HG03064 (cell line): ENCODE data around the gene MAGI2.

Experiments
- ATAC-seq: cut with Tn5 transposase; IDR thresholded peaks from one replicate; pipeline ENCODE4 v1.9.1; 2021; ENCODE audit warnings: low read depth; ENCODE audit not compliant: unreplicated experiment

Gene MAGI2

GRCh38 chr7:78695826-78696225 lies 757.6 kb downstream of the MAGI2 start:
- ATAC-seq, result no peak

- ATAC-seq, result no peak
Observed at GRCh38 chr7:78691584-78691983, 761.9 kb downstream of the MAGI2 start.

- no peak for ATAC-seq
Observed at GRCh38 chr7:78690174-78690573, 763.3 kb downstream of the MAGI2 start.

- no peak for ATAC-seq
Observed at GRCh38 chr7:78688376-78688775, 765.1 kb downstream of the MAGI2 start.

- ATAC-seq, result no peak
Observed at GRCh38 chr7:78686189-78686588, 767.3 kb downstream of the MAGI2 start.

- ATAC-seq, result no peak
Observed at GRCh38 chr7:78684201-78684600, 769.3 kb downstream of the MAGI2 start.

- ATAC-seq, result no peak
Observed at GRCh38 chr7:78683566-78683965, 769.9 kb downstream of the MAGI2 start.

- no peak for ATAC-seq
Observed at GRCh38 chr7:78679112-78679876, 774.2 kb downstream of the MAGI2 start.

GRCh38 chr7:78677391-78677790 lies 776.1 kb downstream of the MAGI2 start:
- no peak for ATAC-seq

GRCh38 chr7:78675511-78675910 lies 778.0 kb downstream of the MAGI2 start:
- ATAC-seq, result no peak

- ATAC-seq, result no peak
Observed at GRCh38 chr7:78673272-78673671, 780.2 kb downstream of the MAGI2 start.

- no peak for ATAC-seq
Observed at GRCh38 chr7:78662939-78663338, 790.5 kb downstream of the MAGI2 start.

GRCh38 chr7:78649976-78650375 lies 803.5 kb downstream of the MAGI2 start:
- no peak for ATAC-seq

GRCh38 chr7:78649236-78649635 lies 804.2 kb downstream of the MAGI2 start:
- ATAC-seq, result no peak

GRCh38 chr7:78642751-78643150 lies 810.7 kb downstream of the MAGI2 start:
- ATAC-seq, result no peak

- no peak for ATAC-seq
Observed at GRCh38 chr7:78638364-78638763, 815.1 kb downstream of the MAGI2 start.

- ATAC-seq, result no peak
Observed at GRCh38 chr7:78636727-78637126, 816.7 kb downstream of the MAGI2 start.

- no peak for ATAC-seq
Observed at GRCh38 chr7:78635026-78635793, 818.3 kb downstream of the MAGI2 start.

GRCh38 chr7:78634093-78634492 lies 819.4 kb downstream of the MAGI2 start:
- ATAC-seq, result no peak

GRCh38 chr7:78620920-78621319 lies 832.5 kb downstream of the MAGI2 start:
- no peak for ATAC-seq

GRCh38 chr7:78616539-78616938 lies 836.9 kb downstream of the MAGI2 start:
- no peak for ATAC-seq

GRCh38 chr7:78609281-78609680 lies 844.2 kb downstream of the MAGI2 start:
- no peak for ATAC-seq
